OCI-LY1 (cell line): ENCODE data around the gene MYO15A.

ENCODE experiments used
- H2AFZ ChIP-seq: fragments of 200-600 bp; sonication (generic), shearing (Covaris generic); 2 replicates; pipeline ENCODE4 v1.6.0; 2014; ENCODE audit warnings: antibody characterized with exemption, mild to moderate bottlenecking, low read length
- H3F3A ChIP-seq: fragments of 200-600 bp; sonication (generic), shearing (Covaris generic); 2 replicates; pipeline ENCODE4 v1.6.0; 2014; ENCODE audit warnings: mild to moderate bottlenecking, antibody characterized with exemption, low read length, moderate library complexity; ENCODE audit not compliant: insufficient read depth
- H3K27ac ChIP-seq: fragments of 200-600 bp; sonication (generic); 2 replicates; pipeline ENCODE4 v1.5.1; 2014; ENCODE audit warnings: low read length, mixed run types, mild to moderate bottlenecking, low read depth; ENCODE audit not compliant: poor library complexity, severe bottlenecking
- H3K27me3 ChIP-seq: fragments of 200-600 bp; sonication (generic); 2 replicates; pipeline ENCODE4 v1.6.0; 2014; ENCODE audit warnings: antibody characterized with exemption, mild to moderate bottlenecking, low read length, moderate library complexity; ENCODE audit not compliant: insufficient read depth
- H3K36me3 ChIP-seq: fragments of 200-600 bp; sonication (generic); 2 replicates; pipeline ENCODE4 v1.6.1; 2014; ENCODE audit warnings: mild to moderate bottlenecking, antibody characterized with exemption, low read length, moderate library complexity, mixed read lengths; ENCODE audit not compliant: insufficient read depth
- H3K4me1 ChIP-seq: fragments of 200-600 bp; sonication (generic); 2 replicates; pipeline ENCODE4 v1.5.1; 2014; ENCODE audit warnings: mild to moderate bottlenecking, low read length, moderate library complexity; ENCODE audit not compliant: insufficient read depth, severe bottlenecking
- H3K4me2 ChIP-seq: fragments of 200-600 bp; sonication (generic), shearing (Covaris generic); 2 replicates; pipeline ENCODE4 v1.6.1; 2014; ENCODE audit warnings: low read length
- H3K4me3 ChIP-seq: fragments of 200-600 bp; sonication (generic); 2 replicates; pipeline ENCODE4 v1.5.1; 2014; ENCODE audit warnings: low read length, low read depth, mild to moderate bottlenecking, mixed read lengths; ENCODE audit not compliant: poor library complexity, severe bottlenecking
- H3K79me2 ChIP-seq: fragments of 200-600 bp; shearing (Covaris generic); 2 replicates; pipeline ENCODE4 v1.6.1; 2016; ENCODE audit warnings: mixed run types, low read length, mixed read lengths; ENCODE audit not compliant: insufficient read depth
- H3K9ac ChIP-seq: fragments of 200-600 bp; sonication (generic), shearing (Covaris generic); 2 replicates; pipeline ENCODE4 v1.6.1; 2014; ENCODE audit warnings: mild to moderate bottlenecking, low read length, mixed read lengths
- H3K9me2 ChIP-seq: fragments of 200-600 bp; sonication (generic), shearing (Covaris generic); 2 replicates; pipeline ENCODE4 v1.6.1; 2014; ENCODE audit warnings: low read depth, mild to moderate bottlenecking, low read length, mixed read lengths
- H3K9me3 ChIP-seq: fragments of 200-600 bp; shearing (Covaris generic); 2 replicates; pipeline ENCODE4 v1.6.1; 2014; ENCODE audit warnings: low read length, mixed read lengths
- H4K20me1 ChIP-seq: fragments of 200-600 bp; sonication (generic), shearing (Covaris generic); 2 replicates; pipeline ENCODE4 v1.6.0; 2016; ENCODE audit warnings: mild to moderate bottlenecking, low read length; ENCODE audit not compliant: insufficient read depth
- CTCF ChIP-seq: fragments of 200-600 bp; sonication (generic), shearing (Covaris generic); IDR thresholded peaks from 2 replicates; pipeline ENCODE4 v1.5.1; 2017; ENCODE audit warnings: mild to moderate bottlenecking, antibody characterized with exemption, low read length, moderate library complexity, mixed read lengths
- EZH2 ChIP-seq: fragments of 200-600 bp; sonication (generic), shearing (Covaris generic); IDR thresholded peaks from 2 replicates; pipeline ENCODE4 v1.8.0; 2017; ENCODE audit warnings: borderline replicate concordance, mixed run types, mild to moderate bottlenecking, antibody characterized with exemption, low read length, moderate library complexity, mixed read lengths

The MYO15A gene

GRCh38 chr17:18141210-18141803, 32.8 kb downstream of the MYO15A start:
- no peaks in the 10 kb centered on the region for H3F3A ChIP-seq
- H3K79me2 ChIP-seq, result no peaks in the 10 kb centered on the region
- no peak overlapping the region for H3K4me3 ChIP-seq
- H3K4me2 ChIP-seq, result no peak overlapping the region
- H3K9me2 ChIP-seq, result no peaks in the 10 kb centered on the region
- no peak overlapping the region for H2AFZ ChIP-seq
- no peak overlapping the region for H3K27ac ChIP-seq
- no peak overlapping the region for H3K9ac ChIP-seq
- no peak for TF ChIP-seq EZH2
- peak; percentile 73 for TF ChIP-seq CTCF
- no peaks in the 10 kb centered on the region for H3K4me1 ChIP-seq
- H3K9me3 ChIP-seq, result no peaks in the 10 kb centered on the region
- no peaks in the 10 kb centered on the region; the same call in 1 of the 2 replicates for H3K27me3 ChIP-seq
- no peaks in the 10 kb centered on the region for H4K20me1 ChIP-seq
- H3K36me3 ChIP-seq, result no peaks in the 10 kb centered on the region

- Histone ChIP-seq H3K4me3 (no peak overlapping the region), H3K4me2 (no peak overlapping the region), H3K27me3 (no peaks in the 10 kb centered on the region; the same call in 1 of the 2 replicates), H3K36me3 (no peaks in the 10 kb centered on the region), H3F3A (no peaks in the 10 kb centered on the region), H3K27ac (no peak overlapping the region), H2AFZ (no peak overlapping the region), H3K4me1 (no peaks in the 10 kb centered on the region), H3K79me2 (no peaks in the 10 kb centered on the region), H3K9me2 (no peaks in the 10 kb centered on the region), H3K9ac (no peak overlapping the region), H3K9me3 (no peaks in the 10 kb centered on the region), H4K20me1 (no peaks in the 10 kb centered on the region)
- TF ChIP-seq CTCF (no peak), EZH2 (no peak)
Measured at GRCh38 chr17:18142417-18142816, 33.9 kb downstream of the MYO15A start.

GRCh38 chr17:18143044-18143936, 34.7 kb downstream of the MYO15A start:
- H3K9ac ChIP-seq, result no peak overlapping the region
- TF ChIP-seq CTCF (peak; percentile 54), EZH2 (no peak)
- no peaks in the 10 kb centered on the region for H3K4me1 ChIP-seq
- no peaks in the 10 kb centered on the region for H3K9me2 ChIP-seq
- H2AFZ ChIP-seq, result no peak overlapping the region
- H3K4me3 ChIP-seq, result no peak overlapping the region
- no peak overlapping the region for H3K27ac ChIP-seq
- H3K79me2 ChIP-seq, result no peaks in the 10 kb centered on the region
- H3K27me3 ChIP-seq, result no peaks in the 10 kb centered on the region; the same call in 1 of the 2 replicates
- H3K4me2 ChIP-seq, result no peak overlapping the region
- H3K9me3 ChIP-seq, result no peaks in the 10 kb centered on the region
- no peaks in the 10 kb centered on the region for H3K36me3 ChIP-seq
- H4K20me1 ChIP-seq, result no peaks in the 10 kb centered on the region
- H3F3A ChIP-seq, result no peaks in the 10 kb centered on the region
